ENCODE results near the gene FPR1.

DNA sequence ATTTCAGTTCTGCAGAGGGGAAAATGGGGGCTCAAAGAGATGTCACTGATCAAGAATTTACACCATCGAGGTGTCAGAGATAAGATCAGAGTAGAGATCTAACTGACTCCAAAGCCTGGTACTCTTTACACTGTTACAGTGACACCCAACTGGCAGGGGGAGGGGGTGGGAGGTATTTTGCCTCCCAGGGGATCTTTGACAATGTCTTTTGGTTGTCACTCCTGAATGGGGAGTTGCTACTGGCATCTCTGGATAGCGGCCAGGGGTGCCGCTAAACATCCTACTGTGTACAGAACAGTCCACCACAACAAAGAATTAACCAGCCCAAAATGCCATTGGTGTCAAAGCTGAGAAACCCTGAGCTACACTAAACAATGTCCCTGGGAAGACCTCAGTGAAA, 46.4 kb upstream of the FPR1 start:
- no peak for TF ChIP-seq ARNT (IDR thresholded peaks at IDR 0.05)
- TF ChIP-seq BHLHE40 (IDR thresholded peaks at IDR 0.05; ENCODE audit: borderline replicate concordance): no peak
- TF ChIP-seq TARDBP (IDR thresholded peaks at IDR 0.05): no peak
- no peak for TF ChIP-seq NFRKB (IDR thresholded peaks at IDR 0.05)
- no peak for TF ChIP-seq CTBP1 (IDR thresholded peaks at IDR 0.05; ENCODE audit: borderline replicate concordance)

Measured in HEK293T (cell line).